Loucy (cell line): Measurements from ENCODE around the gene VPS25.

Source experiments
- CTCF ChIP-seq: fragments of 200-600 bp; sonication (generic); conservative IDR thresholded peaks from 2 replicates; pipeline ENCODE4 v1.5.1; 2014; ENCODE audit warnings: mild to moderate bottlenecking, antibody characterized with exemption, low read length
- EZH2phosphoT487 ChIP-seq: fragments of 200-600 bp; IDR thresholded peaks from 2 replicates; pipeline ENCODE4 v1.6.1; 2018; ENCODE audit warnings: antibody characterized with exemption, mild to moderate bottlenecking, moderate library complexity, borderline replicate concordance

DNA sequence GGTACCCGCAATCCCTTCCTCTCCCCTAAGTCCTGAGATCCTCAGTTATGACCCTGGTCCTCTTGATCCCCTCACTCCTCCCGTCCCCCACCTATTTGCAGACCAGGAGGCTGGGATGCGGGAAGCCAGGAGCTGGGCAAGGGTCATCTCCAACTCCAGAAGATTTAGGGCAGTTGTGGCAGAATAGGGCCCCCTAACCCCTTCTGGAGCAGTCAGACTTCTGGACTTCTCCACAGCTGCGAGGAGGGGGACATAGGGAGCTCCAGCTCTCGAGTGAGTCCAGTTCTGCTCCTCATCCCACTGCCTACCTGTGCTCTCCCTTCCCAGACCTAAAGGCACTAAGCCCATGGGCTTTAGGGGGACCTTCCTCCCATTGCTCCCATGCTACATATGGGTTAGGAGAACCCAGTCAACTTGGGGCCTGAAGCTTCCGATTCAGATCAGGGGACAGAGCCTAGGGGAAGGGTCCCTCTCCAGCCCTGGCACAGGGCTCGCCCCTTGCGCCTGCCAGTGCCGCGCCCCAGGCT lies 8.5 kb downstream of the VPS25 start:
- no peak for TF ChIP-seq CTCF
- no peak for TF ChIP-seq EZH2phosphoT487
